ENCODE results near the gene AWAT2.

The AWAT2 gene

GRCh38 chrX:70049925-70050324, at the start of gene AWAT2:
Gene AWAT2 (minus strand): TSS chrX:70049938. CDS start chrX:70049932, 6 bp downstream.
- no peak for DNase-seq (ENCODE audit: low spot score)

GRCh38 chrX:70096052-70096451, 46.3 kb upstream of the AWAT2 start:
- DNase-seq (ENCODE audit: low spot score), result no peak

- DNase-seq (ENCODE audit: low spot score), result no peak
Measured at GRCh38 chrX:70092247-70092646, 42.5 kb upstream of the AWAT2 start.

- DNase-seq (ENCODE audit: low spot score), result no peak
Measured at GRCh38 chrX:70089604-70090297, 40.0 kb upstream of the AWAT2 start.

- no peak for DNase-seq (ENCODE audit: low spot score)
Measured at GRCh38 chrX:70088751-70089150, 39.0 kb upstream of the AWAT2 start.

GRCh38 chrX:70087857-70088630, 38.3 kb upstream of the AWAT2 start:
- DNase-seq (ENCODE audit: low spot score), result no peak

- DNase-seq (ENCODE audit: low spot score), result no peak
Measured at GRCh38 chrX:70084592-70085240, 35.0 kb upstream of the AWAT2 start.

- DNase-seq (ENCODE audit: low spot score), result no peak
Measured at GRCh38 chrX:70082723-70083122, 33.0 kb upstream of the AWAT2 start.

- no peak for DNase-seq (ENCODE audit: low spot score)
Measured at GRCh38 chrX:70079870-70080269, 30.1 kb upstream of the AWAT2 start.

GRCh38 chrX:70079297-70079696, 29.6 kb upstream of the AWAT2 start:
- no peak for DNase-seq (ENCODE audit: low spot score)

GRCh38 chrX:70066646-70067045, 16.9 kb upstream of the AWAT2 start:
- no peak for DNase-seq (ENCODE audit: low spot score)

GRCh38 chrX:70062961-70063550, 13.3 kb upstream of the AWAT2 start:
- no peak for DNase-seq (ENCODE audit: low spot score)

- DNase-seq (ENCODE audit: low spot score), result no peak
Measured at GRCh38 chrX:70062076-70062475, 12.3 kb upstream of the AWAT2 start, which contains the start of gene OTUD6A. Gene OTUD6A (plus strand): TSS chrX:70062457. CDS start chrX:70062525, 68 bp downstream.

GRCh38 chrX:70054391-70054790, 4.7 kb upstream of the AWAT2 start:
- no peak for DNase-seq (ENCODE audit: low spot score)

- no peak for DNase-seq (ENCODE audit: low spot score)
Measured at GRCh38 chrX:70052895-70053615, 3.3 kb upstream of the AWAT2 start.

GRCh38 chrX:70049406-70049805, 332 bp downstream of the AWAT2 start:
- no peak for DNase-seq (ENCODE audit: low spot score)

GRCh38 chrX:70046978-70047377, 2.8 kb downstream of the AWAT2 start:
- DNase-seq (ENCODE audit: low spot score), result no peak

GRCh38 chrX:70044541-70045245, 5.0 kb downstream of the AWAT2 start:
- DNase-seq (ENCODE audit: low spot score), result no peak

- DNase-seq (ENCODE audit: low spot score), result no peak
Measured at GRCh38 chrX:70043685-70044084, 6.1 kb downstream of the AWAT2 start.

- no peak for DNase-seq (ENCODE audit: low spot score)
Measured at GRCh38 chrX:70042399-70043371, 7.1 kb downstream of the AWAT2 start.

Data from HuH-7 (cell line).